Posterior vena cava (tissue), 2 donors: ENCODE data around the gene NPIPB2. TPM values are rescaled to one million over a fixed set of nuclear protein-coding genes. Genes with fewer than 3 reads are reported as not detected.

Source experiments
- DNase-seq: peaks from one replicate; pipeline ENCODE4 v3.0.0-alpha.2; 2020; ENCODE audit warnings: low spot score
- intact Hi-C, 2 donors: fragments of 100-400 bp; cut with DNase I; formaldehyde crosslinking; loops; one replicate each; pipeline versions ENCODE4 v1.14.1 to v1.14.2; 2022 to 2023
- total RNA-seq, 2 donors: library from RNA; stranded (reverse); fragmentation: NEBNext Ultra II Directional; extraction: Animal tissue kit (Norgen Biotek cat#: 25700); gene quantifications; one replicate each; pipeline ENCODE4 v1.2.1, GENCODE V29; 2021
- donor health status: DM: yes; HTN: yes; CAD: no.
- donor health status: DM: yes; HTN: yes; CAD: no.

NPIPB2 gene
- total RNA-seq, 2 donors from 2014 or later, result 5.1 to 10.3 TPM

DNA sequence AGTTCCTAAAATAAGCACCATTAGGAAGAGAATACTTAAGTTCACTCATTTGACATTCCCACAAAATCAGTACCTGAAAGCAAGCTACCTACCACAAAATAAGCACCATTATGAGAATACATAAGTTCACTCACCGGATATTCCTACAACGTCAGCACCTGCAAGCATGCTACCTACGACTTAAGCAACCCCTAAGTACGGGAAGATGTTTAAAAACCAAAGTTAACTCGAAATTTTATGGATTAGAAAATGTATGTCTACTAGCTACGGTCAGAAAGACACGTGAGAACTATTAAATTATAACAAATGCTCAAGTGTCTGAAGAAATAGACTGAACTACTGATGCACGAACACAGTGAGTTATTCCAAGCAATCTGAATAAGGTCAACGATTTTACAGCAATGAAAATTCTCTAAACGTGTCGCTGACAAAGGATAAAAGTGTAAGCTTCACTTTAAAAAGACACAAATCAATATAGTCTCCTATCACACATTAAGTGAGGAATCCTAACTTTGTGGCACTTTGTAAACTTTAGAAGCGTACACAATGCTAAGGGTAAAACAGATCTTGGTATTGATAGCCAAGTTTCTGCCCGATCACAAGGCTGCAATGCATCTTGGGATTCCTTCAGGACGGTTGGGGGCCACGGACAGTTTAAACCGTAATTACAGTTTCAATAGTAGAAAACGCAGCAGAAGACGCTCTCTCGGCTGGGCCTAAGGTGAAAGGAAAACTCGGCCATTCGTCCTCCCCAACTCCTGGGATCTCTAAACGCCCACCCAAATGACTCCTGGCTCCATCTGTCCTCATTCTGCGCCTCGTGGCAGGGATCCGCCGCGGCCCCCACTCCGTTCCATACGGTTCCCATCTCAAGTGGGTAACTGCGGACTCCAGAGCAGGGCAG is 27.4 kb downstream of the NPIPB2 start:
- no peak for DNase-seq
- intact Hi-C loops, result no loop called here

DNA sequence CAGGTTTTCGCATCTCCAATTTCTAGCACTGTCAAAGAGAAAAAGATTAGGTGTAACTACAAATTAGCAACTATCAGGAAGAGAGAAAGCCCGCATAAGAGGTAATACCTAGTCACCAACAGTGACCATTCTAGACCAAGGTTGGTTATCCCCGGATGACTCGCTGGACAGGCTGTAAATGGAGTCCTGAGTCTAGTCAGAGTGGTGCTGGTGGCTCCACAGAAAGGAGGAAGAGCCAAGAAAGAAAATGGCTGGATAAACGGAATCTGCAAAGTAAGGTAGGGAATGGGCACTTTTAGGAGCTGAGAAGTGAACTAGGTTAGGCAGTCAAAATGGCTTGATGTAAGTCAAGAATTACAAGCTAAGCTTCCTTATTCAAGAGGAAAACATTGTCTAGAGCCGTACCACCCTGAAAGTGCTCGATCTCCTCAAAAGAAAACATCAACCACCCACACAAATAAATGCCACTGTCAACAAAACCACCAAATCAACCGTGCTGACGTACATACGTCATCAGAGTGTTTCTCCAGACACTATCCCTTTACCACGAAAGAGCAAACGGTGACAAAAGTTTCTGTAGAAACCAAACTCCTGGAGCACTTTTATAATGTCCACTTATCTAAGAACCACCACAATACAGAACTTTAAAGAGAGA is 28.3 kb downstream of the NPIPB2 start:
- intact Hi-C loops, result no loop called here
- DNase-seq, result no peak

DNA sequence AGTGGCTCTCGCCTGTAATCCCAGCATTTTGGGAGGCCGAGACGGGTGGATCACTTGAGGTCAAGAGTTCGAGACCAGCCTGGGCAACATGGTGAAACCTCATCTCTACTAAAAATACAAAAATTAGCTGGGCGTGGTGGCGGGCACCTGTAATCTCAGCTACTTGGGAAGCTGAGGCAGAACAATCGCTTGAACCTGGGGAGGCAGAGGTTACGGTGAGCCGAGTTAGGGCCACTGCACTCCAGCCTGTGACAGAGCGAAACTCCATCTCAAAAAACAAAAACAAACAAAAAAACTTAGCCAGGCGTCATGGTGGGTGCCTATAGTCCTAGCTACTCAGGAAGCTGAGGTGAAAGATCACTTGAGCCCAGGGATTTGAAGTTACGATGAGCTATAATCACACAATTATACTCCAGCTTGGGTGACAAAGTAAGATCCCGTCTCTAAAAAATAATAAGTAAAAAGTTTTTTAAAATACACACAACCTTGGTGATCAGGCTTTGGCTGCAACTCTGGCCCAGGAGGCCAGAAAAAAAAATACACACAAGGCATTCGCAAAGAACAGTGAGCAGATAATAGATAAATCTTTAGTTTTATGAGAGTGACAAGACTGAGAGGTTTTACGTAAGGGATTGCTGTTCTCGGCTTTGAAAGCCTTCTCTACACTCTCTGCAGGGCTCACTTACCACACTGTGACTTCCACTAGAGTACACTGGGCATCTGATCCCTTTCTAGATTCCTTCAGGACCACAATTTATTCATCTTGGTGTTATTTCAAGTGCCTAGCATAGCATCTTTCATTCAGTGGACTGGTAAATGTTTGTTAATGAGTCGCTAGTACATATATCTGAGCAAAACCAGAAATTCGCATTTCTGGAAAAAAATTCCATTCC is 31.9 kb downstream of the NPIPB2 start:
- intact Hi-C loops, result no loop called here
- no peak for DNase-seq

DNA sequence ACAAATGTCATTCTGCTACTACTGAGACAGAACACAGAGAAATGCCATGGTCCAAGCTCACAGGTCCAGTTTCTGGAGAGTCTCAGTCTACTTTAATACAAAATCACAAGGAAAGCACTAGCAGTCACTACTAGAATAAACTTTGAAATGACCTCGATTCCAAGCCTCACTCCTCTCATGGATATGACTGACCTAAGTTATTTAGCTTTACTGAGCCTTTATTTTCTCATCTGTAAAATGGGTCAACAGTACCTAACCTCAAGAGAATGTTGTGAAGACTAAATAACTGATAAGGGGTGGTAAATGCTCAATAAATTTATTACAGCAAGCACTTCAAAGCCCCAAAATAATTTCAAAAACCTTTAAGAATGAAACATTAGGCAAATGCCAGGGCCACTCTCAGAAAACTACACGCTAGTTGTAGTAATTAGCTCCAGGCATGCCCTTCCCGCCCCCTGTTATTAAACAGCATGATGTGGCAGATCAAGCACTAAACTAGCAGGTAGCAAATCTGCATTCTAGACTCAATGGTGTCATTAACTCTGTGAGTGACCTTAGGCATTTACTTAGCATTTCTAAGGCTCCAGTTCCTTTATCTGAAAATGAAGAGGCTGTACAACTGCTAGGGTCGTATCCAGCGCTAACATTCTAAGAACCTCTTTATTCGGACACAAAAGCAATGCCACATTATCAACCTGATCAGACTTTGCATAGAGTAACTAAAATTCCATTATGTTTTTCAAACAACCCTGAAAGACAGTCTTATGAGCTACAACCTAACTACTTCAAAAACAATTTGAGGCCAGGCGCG is 34.5 kb downstream of the NPIPB2 start:
- intact Hi-C loops, result no loop called here
- DNase-seq, result no peak

DNA sequence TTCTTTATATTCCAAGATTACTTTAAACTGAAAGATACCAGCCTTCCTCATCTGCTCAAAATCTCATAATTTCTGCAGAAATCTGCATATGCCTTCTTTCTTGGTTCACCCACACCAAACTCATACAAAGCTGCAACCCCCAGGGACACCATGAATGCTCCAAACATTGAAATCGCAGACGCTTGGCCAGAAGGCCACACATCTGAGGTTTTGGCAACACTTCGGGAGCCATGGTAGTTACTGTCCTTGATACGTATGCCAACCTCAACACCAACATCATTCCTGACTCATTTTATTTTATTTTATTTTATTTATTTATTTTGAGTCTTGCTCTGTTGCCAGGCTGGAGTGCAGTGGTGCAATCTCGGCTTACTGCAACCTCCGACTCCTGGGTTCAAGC is 37.9 kb downstream of the NPIPB2 start:
- intact Hi-C loops, result no loop called here
- DNase-seq, result no peak

DNA sequence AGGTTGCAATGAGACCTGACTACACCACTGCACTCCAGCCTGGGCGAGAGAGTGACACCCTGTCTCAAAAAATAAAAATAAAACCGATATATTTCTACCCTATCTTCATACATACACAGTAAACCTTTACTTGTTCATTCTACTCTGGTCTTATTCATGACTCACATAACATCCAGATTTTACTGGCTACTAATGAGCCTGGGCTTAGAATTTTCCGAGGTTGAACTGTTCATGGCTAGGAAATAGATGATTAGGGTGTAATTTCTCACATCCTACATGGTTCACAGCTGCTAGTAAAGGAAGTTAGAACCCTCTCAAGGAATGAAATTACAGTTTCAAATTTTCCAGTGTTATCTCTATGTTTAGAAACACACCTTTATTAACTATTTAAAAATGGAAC is 40.8 kb downstream of the NPIPB2 start:
- intact Hi-C loops, result no loop called here

DNA sequence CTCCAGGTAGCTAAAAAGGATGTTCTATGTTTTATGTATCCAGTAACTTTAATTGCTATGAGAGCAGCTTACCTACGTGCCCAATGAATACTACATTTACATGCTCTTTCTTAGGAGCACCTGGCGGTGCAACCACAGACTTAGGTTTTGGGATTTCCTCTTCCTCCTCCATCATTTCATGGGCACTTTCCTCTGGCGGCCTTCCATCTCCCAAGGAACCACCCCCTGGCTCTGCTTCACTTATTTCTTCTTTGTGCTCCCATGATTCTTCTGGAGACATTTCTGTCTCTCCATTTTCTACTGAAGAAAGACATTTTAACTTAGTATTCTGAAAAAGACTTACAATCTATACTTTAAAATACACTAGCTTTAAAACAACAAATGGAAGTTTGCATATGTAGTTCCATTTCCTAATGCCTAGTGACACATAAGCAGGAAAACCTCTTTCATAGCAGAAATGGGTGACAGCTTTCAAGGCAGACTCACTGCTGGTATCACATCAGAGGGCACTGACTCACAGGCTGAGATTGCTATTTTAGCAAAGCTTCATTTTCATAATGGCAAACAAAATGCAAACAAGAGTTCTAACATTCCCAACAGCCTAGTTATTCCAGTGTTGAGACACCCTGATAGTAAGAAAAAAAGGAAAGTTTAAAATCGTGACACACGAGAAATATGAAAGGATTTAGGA is 45.2 kb downstream of the NPIPB2 start:
- intact Hi-C loops, result no loop called here
- DNase-seq, result no peak

More for the DNA sequence above, 40.8 kb downstream of the NPIPB2 start:
- no peak for DNase-seq

DNA sequence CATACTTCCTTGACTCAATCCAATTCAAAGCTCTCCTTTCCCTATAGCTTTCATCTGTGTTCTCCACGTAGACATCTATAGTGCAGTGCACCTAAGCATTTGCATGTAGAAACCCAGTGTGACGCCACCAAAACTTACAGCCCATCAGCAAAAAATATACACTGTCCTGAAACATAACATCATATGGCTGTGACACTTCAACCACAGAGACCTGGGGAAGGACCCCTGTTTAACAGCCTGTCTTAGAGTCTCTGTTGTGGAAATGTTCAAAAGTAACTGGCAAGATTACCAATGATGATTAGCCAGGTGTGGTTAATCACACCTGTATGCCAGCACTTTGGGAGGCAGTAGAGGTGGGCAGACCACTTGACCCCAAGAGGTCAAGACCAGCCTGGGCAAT is 48.3 kb downstream of the NPIPB2 start:
- DNase-seq, result no peak
- intact Hi-C loops, result no loop called here

DNA sequence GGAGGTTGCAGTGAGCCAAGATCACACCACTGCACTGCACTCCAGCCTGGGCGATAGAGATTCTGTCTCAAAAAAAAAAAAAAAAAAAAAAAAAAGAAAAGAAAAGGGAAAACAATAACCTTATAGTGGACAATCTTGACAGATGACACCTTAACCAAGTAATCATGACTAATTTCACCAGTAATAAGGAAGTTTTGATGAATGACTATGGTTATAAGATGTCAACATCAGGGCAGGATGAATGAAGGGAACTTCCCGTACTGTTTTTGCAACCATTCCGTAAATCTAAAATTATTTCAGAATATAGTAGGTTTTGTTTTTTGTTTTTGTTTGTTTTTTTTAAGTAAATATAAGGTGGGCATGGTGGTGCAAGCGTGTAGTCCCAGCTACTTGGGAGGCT is 49.1 kb downstream of the NPIPB2 start:
- intact Hi-C loops, result no loop called here

DNA sequence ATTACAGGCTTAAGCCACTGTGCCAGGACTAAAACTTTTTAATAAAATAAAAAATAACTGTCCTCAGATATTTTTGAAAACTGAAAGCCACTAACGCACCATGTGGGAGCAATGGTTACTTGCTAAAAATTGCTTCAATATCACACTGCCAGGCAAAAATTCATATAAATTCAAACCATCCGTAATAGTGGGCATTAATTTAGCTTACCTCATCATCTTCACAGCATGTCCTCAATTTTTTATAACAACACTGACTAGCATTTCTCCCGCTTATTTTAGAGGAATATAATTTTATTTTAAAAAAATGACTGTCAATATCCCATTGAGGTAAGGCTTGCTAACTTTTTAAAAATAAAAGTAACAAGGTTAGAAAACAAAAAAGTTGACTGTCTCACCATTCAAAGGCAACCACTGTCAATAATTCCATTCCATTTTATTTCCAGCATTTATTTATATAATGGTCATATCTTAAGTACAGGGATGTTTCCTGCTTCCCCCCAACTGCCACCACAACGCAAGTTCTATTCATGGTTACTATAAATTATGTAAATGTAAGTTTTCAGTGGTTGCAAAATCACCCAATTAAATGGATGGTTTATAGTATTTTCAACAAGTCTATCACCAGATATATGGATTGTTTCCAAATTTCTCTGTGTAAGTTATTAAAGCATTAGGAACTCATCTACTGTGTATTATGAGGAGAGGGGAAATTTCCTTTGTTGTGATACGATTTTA is 51.4 kb downstream of the NPIPB2 start:
- intact Hi-C loops, result no loop called here
- DNase-seq, result no peak

More for the DNA sequence above, 49.1 kb downstream of the NPIPB2 start:
- no peak for DNase-seq

DNA sequence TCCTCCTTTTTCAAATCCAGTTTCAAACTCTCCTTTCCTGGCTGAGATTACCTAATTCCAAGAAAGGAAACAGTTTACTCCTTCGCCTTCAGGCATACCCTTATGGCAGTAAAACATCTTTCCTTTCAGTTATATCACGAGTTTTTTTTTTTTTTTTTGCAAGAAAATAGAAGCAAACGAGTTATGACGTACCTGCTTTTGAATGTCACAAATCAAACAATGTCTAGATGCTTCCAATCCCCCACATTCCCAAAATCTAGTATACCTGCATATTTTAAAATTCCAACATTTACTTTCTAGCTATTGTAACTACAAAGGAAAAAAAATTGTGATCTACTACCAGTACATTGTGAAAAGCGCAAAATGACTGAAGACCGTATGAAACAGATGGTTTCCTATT is 55.0 kb downstream of the NPIPB2 start:
- DNase-seq, result no peak
- intact Hi-C loops, result no loop called here

DNA sequence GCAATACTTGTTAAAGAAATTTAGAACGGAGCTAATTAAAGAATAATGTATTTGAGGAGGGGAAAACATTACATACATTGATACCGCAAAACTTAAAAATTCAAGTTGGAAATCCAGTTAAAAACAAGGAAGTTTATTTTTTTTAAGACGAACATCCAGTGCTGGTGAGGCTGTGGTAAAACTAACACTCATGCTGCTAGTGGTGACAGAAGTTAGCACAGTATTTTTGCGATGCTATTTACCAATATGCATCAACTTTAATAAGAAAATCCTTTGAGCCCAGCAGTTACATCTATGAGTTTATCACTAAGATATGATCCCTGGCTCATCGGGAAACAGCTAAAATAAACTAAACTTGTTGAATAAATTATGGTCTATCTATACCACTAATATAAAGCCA is 57.8 kb downstream of the NPIPB2 start:
- intact Hi-C loops, result no loop called here
- DNase-seq, result no peak

DNA sequence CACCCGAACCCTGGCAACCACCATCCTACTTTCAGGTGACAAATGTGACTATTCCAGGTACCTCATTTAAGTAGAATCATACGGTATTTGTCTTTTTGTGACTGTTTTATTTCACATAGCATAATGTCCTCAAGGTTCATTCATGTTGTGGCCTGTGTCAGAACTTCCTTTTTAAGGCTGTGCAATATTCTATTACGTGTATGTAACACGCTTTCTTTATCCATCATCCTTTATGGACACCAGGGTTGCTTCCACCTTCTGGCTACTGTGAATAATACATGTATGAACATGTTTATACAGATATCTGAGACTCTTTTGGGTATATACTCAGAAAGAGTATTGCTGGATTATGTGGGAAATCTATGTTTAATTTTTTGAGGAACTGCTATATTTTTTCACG is 61.8 kb downstream of the NPIPB2 start:
- intact Hi-C loops, result no loop called here
- no peak for DNase-seq

DNA sequence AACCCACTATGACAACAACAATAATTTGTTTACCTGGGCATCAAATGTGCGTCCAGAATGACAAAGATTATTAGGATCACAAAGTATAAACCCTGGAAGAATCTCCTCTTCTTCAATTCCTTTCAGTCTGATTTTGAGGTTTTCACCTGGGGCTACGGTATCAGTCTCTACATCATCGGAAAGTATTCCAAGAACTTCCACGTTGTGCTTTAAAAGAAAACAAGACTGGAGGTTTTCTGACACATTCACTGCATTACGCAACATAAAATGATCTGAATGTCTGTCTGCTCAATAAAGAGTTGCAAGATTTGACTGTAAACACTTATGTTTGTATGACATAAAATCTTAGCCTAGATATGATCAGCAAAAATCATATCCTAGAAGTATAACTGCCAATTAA is 64.5 kb downstream of the NPIPB2 start:
- DNase-seq, result no peak
- intact Hi-C loops, result no loop called here
